ENCODE measurements around the gene B4GALT6. TPM values are rescaled to one million over a fixed set of nuclear protein-coding genes. Genes with fewer than 3 reads are reported as not detected.

The B4GALT6 gene
- total and polyA plus RNA-seq, 9 of the 15 experiments (the other 6 are each of a cell fraction or from before 2014, with no cell fraction given), result 0.03 to 0.27 (median 0.08) TPM

GRCh38 chr18:31710826-31711225, 26.4 kb upstream of the B4GALT6 start (continued):
- TF ChIP-seq E2F8 (IDR thresholded peaks at IDR 0.05; ENCODE audit: low read depth, partially characterized antibody) (no peak), CTCF (IDR thresholded peaks at IDR 0.05 in 2 of 3, conservative IDR thresholded peaks at IDR 0.05 in 1 of 3; ENCODE audit: insufficient read depth in 2 of 3, low read depth in 1 of 3, low read length in 3 of 3) (peak; percentile 27 to 42 (median 36); a peak in 4 of 6 replicates), PREB (CRISPR knock-in tag; IDR thresholded peaks at IDR 0.05) (no peak), TFE3 (CRISPR knock-in tag; IDR thresholded peaks at IDR 0.05) (no peak), ZNF384 (IDR thresholded peaks at IDR 0.05; ENCODE audit: low read depth, low read length) (no peak), ZNF740 (CRISPR knock-in tag; IDR thresholded peaks at IDR 0.05) (no peak), ZNF740 (tag; IDR thresholded peaks at IDR 0.05) (no peak), L3MBTL2 (IDR thresholded peaks at IDR 0.05) (peak; percentile 80), ZNF197 (CRISPR knock-in tag; IDR thresholded peaks at IDR 0.05; ENCODE audit: low read depth) (0 out of 2 replicates have a peak, but pooled peaks have one; percentile 39), RAD21 (CRISPR knock-in tag; conservative IDR thresholded peaks at IDR 0.05 in 1 of 2, IDR thresholded peaks at IDR 0.05 in 1 of 2) (0 out of 4 replicates have a peak, but pooled peaks of 1 of the 2 experiments have one; percentile 19), ZNF431 (CRISPR knock-in tag; IDR thresholded peaks at IDR 0.05) (no peak)
